GM18861 (cell line): ENCODE data around the gene BNC2.
"Not testable (repeated sequence)": the region's sequence is repeated elsewhere in the genome, so short reads cannot be mapped to it uniquely, and the experiment has no call there.

Source experiments
- ATAC-seq: cut with Tn5 transposase; IDR thresholded peaks from one replicate; pipeline ENCODE4 v1.9.1; 2021; ENCODE audit not compliant: unreplicated experiment

Gene BNC2, protein sequence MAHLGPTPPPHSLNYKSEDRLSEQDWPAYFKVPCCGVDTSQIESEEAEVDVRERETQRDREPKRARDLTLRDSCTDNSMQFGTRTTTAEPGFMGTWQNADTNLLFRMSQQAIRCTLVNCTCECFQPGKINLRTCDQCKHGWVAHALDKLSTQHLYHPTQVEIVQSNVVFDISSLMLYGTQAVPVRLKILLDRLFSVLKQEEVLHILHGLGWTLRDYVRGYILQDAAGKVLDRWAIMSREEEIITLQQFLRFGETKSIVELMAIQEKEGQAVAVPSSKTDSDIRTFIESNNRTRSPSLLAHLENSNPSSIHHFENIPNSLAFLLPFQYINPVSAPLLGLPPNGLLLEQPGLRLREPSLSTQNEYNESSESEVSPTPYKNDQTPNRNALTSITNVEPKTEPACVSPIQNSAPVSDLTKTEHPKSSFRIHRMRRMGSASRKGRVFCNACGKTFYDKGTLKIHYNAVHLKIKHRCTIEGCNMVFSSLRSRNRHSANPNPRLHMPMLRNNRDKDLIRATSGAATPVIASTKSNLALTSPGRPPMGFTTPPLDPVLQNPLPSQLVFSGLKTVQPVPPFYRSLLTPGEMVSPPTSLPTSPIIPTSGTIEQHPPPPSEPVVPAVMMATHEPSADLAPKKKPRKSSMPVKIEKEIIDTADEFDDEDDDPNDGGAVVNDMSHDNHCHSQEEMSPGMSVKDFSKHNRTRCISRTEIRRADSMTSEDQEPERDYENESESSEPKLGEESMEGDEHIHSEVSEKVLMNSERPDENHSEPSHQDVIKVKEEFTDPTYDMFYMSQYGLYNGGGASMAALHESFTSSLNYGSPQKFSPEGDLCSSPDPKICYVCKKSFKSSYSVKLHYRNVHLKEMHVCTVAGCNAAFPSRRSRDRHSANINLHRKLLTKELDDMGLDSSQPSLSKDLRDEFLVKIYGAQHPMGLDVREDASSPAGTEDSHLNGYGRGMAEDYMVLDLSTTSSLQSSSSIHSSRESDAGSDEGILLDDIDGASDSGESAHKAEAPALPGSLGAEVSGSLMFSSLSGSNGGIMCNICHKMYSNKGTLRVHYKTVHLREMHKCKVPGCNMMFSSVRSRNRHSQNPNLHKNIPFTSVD

DNA sequence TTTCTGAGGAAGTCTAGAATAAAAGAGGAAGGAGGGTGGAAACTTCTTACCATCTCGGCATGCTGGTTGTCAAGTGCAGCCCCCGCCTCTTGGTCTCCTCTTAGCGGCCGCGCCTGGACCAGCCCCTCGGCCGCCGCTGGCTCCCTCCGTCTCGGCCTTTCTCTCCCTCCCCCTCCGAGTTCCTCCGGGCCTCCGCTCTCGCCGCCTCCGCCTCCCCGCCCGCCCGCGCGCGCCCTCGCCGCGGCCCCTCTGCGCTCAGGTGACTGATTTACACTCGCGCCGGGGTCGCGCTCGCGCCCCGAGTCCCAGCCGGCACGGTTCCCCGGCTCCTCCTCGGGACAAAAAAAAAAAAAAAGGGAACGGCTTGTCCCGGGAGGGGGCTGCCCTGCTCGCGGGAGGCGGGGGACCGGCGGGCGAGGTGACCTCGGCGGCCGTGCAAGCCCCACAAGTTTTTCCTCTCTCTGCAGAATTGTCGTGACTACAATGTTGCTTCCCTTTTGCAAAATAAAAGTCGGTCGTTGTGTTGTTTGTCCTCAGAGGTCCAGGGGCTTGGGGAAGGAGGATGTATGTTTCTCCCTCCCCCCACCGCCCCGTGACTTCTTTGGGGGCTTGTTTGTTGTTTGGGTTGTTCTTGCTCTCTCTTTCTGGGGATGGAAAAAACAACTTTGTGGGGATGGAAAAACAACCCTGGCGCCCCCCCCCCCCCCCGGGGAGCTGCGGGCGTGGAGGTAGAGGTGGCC lies at the start of gene BNC2:
BNC2 (minus strand) TSS at position 75 of the 740 bp plus-strand sequence; CDS start at position 53, 22 bp downstream.
- ATAC-seq, result no peak

DNA sequence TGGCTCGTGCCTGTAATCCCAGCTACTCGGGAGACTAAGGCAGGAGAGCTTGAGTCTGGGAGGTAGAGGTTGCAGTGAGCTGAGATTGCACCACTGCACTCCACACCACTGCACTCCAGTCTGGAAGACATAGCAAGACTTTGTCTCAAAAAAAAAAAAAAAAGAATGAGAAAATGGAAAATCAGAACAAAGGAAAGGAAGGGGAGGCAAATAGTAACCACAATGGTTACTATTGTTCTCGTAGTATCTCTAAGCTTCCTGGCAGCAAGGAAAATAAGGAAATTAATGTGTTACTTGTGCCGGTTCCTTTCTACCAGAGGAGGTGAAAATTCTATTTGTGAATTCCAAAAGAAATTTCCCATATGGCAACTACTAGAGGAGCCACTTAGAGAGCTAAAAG lies 48.5 kb upstream of the BNC2 start:
- no peak for ATAC-seq

DNA sequence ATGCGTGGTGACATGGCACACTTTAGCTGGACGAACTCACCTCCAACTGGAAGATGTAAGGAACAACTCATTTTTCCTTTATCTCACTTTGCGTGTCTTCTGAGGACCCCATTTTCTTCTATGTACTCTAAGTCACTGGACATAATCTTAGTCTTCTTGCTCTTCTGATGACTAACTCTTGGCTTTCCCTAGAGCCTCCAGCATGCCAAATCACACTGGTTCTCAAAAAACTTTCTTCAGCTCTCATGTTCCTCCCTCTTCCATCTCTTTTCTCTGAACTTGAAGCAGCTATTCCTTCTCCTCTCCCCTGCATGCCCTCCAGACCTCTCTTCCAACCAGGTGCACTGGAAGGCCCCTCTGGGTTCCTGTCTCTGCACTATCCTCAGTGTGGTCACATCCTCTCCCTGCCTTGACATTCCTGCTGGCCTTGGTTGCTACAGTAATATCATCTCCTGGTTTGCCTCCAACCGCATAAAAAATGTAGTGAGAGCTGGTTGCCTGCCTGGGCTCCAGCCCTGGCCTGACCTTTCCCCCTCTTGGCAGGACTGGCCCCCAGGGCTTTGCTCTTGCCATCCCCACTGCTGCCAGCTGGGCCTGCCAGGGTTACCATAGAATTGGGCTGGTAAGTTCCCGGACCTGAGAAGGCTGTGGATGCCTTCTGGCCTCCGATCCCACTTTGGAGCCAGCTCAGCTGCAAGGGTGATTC lies 44.8 kb upstream of the BNC2 start:
- ATAC-seq, result no peak

DNA sequence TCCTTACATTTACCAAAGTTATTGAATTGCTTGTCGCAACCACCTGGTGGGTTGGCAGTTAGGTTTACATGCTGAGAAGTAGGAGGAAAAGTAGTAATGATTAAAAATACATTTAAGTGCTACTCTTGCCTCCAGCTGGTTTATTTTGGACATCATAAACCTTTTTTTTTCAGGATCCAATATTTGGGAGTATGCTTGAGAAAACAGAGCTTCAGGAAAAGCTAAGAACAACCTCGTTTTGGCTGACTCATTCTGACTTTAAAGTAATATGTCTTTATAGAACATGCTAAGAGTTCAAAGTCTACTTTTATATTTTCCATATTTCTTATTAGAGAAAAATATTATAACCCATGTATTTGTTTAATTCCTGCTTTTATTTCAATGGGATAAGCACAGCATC lies 41.7 kb upstream of the BNC2 start:
- ATAC-seq, result no peak

DNA sequence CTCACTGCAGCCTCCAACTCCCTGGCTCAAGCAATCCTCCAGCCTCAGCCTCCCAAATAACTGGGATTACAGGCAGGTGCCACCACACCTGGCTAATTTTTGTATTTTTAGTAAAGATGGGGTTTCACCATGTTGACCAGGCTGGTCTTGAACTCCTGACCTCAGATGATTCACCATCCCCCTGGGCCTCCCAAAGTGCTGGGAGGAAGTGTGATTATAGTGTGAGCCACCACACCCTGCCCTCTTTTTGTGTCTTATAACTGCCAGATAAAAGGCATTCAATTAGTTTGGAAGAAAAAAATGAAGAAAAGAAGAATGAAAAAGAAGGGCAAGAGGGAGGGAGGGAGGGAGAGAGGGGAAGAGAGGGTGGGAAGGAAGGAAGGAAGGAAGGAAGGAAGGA lies 37.7 kb upstream of the BNC2 start:
- not testable (repeated sequence) for ATAC-seq

DNA sequence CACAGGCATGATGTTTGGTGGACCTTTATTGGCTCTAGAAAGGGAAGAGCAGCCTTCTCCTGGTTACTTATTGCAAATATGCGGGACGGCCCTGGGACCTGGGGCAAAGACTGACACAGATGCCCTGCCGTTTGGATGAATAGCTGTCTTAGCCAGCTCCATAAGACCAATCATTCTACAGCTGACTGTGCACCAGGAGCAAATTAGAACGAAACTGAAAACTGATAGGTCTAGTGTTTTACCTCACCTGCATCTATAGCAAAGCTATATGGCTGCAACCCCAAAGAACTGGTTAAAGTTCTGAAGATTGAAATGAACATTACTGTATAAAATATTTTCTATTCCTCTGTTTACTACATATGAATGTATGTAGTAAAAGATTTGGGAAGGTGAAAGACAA lies 34.2 kb upstream of the BNC2 start:
- no peak for ATAC-seq

DNA sequence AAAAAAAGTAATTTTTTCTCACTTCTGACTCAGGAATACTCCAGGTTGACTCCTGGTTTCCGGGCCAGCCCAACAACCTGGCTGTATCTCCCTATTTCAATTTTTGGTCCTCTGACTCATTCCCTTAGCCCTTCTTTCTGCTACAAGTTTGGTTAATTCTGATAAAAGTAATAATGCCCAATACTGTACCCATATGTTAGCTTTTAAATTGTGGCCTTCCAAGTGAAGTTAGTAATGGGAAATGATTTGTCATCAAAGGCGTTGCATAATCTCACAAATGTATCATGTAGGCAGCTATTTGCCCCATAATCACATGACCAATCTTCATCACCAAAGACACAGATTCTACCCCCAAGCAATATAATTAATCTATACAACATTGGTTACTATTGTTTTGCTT lies 31.1 kb upstream of the BNC2 start:
- no peak for ATAC-seq

DNA sequence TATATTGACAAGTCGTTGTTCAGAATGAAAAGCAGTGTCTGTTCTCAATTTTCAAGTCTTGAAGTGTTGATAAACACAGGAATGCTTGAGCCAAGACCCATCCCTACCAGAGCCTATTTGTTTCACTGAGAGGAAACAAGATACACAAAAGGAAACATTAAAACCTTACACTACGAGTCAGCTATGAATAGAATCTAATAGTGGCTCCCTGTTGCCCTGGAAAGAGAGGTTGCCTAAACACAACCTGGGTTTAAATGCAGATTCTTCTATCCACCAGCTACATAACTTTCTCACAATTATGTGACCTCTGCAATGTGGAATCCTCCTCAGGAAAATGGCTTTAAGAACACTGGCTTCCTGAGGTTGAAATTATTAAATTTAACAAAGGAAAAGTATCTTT lies 29.1 kb upstream of the BNC2 start:
- no peak for ATAC-seq

DNA sequence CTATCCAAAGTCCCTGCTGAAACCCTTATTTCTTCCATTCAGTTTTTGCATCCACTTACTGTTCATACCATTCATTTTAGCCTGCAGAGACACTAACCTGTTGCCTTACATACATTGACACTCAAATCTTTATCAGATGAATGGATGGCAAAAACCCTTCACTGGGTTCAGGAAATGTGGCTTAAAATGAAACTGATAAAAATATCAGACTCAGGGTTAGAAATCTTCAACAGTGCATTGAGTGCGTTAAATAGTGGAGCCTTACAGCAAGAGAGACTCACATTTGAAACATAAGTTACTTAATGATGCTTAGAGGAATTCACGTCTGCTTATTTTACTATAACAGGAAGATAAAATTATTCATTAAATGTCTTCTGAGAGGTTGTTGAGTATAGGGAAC lies 28.0 kb upstream of the BNC2 start:
- ATAC-seq, result no peak

DNA sequence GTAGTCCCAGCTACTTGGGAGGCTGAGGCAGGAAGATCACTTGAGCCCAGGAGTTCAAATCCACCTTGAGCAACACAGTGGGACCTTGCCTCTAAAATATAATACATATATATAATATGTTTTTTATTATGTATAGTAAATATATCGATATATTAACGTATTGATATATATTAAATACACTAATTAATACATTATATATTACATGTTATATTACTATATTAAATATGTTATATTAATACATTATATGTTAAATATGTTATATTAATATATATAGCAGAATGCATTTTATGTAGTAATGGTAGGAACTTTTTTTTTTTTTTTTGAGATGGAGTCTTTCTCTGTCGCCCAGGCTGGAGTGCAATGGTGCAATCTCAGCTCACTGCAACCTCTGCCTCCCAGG lies 18.1 kb upstream of the BNC2 start:
- ATAC-seq, result no peak

DNA sequence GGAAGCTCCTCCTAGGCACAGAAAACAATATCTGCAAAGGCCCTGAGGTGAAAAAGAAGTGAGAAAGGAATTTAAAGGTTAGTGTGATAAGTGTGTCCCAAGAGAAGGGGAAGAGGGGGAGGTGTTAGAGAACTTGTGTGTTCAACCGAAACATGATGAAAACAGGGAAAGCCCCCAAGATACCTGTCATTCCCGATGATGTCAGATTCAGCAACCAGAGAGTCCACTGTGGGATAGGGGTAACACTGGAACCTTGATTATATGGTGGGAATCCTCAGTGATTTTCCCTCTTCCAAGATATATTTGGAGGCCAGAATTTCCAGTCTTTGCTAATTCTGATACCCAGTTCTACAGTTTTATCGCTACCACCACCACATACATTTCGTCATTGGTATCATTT lies 15.5 kb upstream of the BNC2 start:
- no peak for ATAC-seq

DNA sequence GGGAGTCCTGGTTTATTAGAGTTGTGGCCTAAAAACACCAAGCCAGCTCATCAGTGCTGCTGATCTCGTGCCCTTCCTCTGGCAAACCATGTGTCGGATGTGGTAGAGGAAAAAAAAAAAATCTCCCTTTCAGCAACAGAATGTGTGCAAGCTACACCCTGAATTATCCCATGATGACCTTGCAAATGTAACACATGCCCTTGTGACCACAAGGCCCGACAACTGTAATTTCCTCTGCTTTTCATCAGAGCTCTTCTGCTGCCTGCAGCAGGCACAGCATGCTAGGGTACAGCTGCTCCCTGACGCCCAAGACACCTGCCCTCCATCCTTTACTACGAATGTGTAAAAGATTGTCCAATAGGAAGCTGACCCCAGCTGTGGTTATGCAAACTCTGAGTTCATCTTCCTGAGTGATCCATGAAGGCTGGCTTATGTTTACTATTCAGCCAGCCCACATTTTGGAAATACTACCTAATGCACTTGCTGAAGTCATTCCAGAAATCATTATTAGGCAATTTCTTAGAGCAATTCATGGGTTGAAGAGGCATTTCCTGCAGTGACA lies 14.6 kb upstream of the BNC2 start:
- no peak for ATAC-seq

DNA sequence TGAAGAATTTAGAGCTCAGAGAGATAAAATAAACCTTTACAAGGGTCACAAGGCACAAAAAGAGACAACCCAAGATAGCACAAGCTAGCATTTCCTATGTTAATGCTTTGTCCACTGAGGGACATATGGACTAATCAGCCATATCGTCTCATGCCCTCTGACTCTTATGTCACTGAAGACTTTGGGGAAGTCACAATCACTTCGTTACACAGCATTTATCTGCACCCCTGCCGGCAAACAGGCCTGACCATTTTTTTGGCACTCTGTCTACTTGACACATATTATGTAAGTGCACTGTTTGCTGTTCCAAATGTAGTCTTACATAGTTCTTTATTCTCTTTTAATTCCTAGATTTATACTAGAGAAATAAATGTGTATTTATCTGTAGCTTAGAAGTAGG lies 13.9 kb upstream of the BNC2 start:
- ATAC-seq, result no peak

DNA sequence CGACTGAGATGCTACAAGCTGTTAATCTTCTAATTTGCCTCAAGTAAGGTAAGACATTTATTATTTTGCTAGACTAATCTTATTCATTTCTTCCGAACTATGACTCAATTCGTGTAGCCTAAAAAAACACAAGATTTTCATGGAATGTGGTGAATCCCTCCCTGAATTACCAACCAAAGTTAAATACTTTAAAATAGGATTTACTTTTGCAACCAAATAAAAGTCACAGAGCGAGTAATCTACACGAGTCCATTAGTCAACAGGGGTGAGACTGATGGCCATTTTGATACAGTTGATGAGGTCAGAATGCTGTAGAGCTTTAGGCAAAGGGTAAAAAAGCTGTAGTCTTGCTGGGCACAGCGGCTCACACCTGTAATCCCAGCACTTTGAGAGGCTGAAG lies 13.1 kb upstream of the BNC2 start:
- ATAC-seq, result no peak

DNA sequence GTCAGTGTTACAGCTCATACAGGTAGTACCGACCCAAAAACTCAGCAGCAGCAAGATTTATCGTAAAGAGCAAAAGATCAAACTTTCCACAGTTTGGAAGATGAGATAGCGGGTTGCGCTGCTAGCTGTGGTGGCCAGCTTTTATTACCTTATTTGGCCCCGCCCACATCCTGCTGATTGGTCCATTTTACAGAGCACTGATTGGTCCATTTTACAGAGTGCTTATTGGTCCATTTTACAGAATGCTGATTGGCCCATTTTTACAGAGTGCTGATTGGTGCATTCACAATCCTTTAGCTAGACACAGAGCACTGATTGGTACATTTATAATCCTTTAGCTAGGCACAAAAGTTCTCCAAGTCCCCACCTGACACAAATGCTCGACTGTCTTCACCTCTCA lies 12.0 kb upstream of the BNC2 start:
- ATAC-seq, result not testable (repeated sequence)

DNA sequence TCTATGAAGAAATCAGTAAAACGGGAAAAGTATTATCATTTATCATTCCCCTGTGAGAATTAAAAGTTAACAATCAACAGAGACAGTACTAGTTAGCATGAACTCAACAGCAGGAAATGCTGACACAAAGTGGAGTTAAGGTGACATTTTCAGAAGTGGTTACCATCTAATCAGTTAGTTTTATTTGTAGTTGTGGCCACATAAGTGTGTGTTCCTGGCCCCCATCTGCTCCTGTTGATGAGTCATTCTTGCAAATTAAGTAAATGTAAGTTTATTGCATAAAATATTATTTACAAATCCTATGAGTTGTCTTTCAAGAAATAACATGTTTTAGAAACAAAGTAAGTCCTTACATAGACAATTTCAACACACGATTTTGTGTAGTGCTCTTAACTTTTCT lies 8.9 kb upstream of the BNC2 start:
- ATAC-seq, result no peak

DNA sequence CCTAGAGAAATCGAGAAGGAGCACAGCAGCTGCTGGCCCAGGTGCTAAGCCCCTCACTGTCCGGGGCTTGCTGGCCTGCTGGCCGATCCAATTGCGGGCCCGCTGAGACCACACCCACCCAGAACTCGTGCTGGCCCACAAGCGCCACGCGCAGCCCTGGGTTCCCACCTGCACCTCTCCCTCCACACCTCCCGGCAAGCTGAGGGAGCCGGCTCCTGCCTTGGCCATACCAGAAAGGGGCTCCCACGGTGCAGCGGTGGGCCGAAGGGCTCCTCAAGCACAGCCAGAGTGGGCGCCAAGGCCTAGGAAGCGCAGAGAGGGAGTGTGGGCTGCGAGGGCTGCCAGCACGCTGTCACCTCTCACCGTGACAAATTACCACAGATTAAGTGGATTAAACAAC lies 6.8 kb upstream of the BNC2 start:
- ATAC-seq, result no peak

DNA sequence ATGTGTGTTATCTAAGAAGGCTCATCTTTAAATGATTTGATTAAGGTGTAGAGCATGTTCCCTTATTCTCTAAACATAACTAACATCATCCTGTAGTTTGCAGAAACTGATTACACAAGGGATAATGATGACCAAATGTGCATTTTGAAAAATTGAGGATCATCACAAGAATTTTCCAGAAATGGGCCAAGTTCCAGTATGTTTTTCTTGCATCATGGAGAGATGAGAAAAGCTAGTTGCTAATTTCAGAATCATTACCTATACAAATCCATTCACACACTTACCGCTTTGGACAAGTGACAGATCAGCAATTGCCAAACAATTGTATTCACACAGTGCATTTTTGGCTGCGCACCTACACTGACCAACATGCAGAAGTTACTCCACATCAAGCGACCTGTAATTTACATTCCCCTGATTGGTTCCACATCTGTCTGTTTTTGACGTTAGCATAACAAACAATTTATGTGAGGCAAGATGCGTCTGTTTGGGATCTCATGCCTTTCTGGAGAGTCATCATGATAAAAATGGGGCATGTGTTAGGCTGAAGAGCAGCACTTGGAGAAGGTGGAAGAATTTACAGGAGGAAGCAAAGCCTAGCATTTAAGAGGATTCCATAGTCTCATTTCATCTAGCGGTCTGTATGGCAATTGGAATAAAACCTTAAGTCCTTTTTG lies 2.8 kb upstream of the BNC2 start:
- ATAC-seq, result no peak

DNA sequence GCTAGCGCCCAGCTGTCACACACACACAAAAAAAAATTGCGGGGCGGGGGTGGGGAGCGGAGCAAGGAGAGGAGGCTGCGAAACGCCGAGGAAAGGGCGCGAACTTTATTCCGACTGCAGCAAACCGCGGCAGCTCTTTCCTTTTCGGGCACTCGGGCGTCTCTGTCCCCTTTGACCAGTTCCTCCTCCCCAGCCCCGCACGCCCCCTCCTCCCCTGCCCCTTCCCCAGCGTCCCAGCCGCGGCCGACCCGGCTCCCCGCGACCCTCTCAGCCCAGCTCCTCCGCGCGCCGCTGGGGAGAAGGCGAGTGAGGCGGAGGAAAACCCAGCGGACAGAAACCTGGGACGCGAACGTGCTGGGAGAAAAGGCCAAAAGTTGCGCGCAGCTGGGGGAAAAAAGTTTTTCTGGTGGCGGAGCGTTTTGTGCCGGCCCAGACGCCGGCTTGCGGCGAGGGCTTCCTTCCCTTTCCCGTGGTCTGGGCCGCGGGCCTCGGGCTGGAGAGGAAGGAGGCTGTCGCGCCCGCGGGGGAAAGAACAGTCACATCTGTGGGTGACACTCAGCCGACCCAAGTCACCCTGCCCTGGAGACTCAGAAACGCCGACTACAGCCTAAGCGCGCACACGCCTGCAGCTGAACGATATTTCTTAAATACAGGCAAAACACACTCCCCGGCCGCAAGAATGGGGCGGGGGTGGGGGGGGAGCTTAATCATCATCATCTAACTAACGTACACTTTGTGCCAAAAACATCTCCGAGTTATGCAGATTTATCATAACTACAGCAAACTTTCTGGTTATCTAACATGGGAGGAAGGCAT lies 1.1 kb upstream of the BNC2 start:
- no peak for ATAC-seq
